GM12878 (cell line): ENCODE measurements around the gene DZANK1.
"Not testable (repeated sequence)": the region's sequence is repeated elsewhere in the genome, so short reads cannot be mapped to it uniquely, and the experiment has no call there.

Experiments
- BHLHE40 ChIP-seq, 2 experiments: fragments of 450-650 bp in 1 of 2; IDR thresholded peaks; 2 replicates each; pipeline ENCODE4 v1.6.1; 2011 to 2017; ENCODE audit warnings: low read depth in 2 of 2, borderline replicate concordance in 1 of 2, improper control_type of control experiment in 1 of 2, low read length in 1 of 2, mild to moderate bottlenecking in 1 of 2
- EP300 ChIP-seq, 2 experiments: fragments of 150-350 bp in 1 of 2; IDR thresholded peaks; 2 replicates each; pipeline ENCODE4 v1.6.1; 2011 to 2012; ENCODE audit warnings: low read depth in 2 of 2, low read length in 2 of 2, borderline replicate concordance in 1 of 2, improper control_type of control experiment in 1 of 2, inconsistent platforms in 1 of 2; ENCODE audit not compliant: control insufficient read depth in 1 of 2
- IRF4 ChIP-seq: IDR thresholded peaks from 2 replicates; pipeline ENCODE4 v1.6.1; 2011; ENCODE audit warnings: low read depth, low read length
- NFIC ChIP-seq: IDR thresholded peaks from 2 replicates; pipeline ENCODE4 v1.6.1; 2012; ENCODE audit warnings: low read depth, mild to moderate bottlenecking, inconsistent platforms, low read length, moderate library complexity
- POLR2A ChIP-seq: IDR thresholded peaks from 2 replicates; pipeline ENCODE4 v1.6.1; 2011; ENCODE audit warnings: low read depth, mild to moderate bottlenecking, low read length
- SP1 ChIP-seq: IDR thresholded peaks from one replicate; pipeline ENCODE4 v1.6.1; 2011; ENCODE audit warnings: low read depth, low read length
- TF ChIP-seq, protein P1 (sequence below): IDR thresholded peaks from 2 replicates; pipeline ENCODE4 v1.6.1; 2012; ENCODE audit warnings: low read length, inconsistent platforms
- TF ChIP-seq, protein P2 (sequence below), 3 experiments: IDR thresholded peaks in 2 of 3; conservative IDR thresholded peaks in 1 of 3; 2 replicates each; pipeline ENCODE4 v1.5.1; 2011; ENCODE audit warnings: low read depth in 3 of 3, low read length in 3 of 3, mild to moderate bottlenecking in 3 of 3, control low read depth in 2 of 3, moderate library complexity in 2 of 3, inconsistent platforms in 1 of 3, mixed read lengths in 1 of 3; ENCODE audit not compliant: control insufficient read depth in 2 of 3, insufficient read depth in 1 of 3; ENCODE audit errors: extremely low read depth in 1 of 3

DNA sequence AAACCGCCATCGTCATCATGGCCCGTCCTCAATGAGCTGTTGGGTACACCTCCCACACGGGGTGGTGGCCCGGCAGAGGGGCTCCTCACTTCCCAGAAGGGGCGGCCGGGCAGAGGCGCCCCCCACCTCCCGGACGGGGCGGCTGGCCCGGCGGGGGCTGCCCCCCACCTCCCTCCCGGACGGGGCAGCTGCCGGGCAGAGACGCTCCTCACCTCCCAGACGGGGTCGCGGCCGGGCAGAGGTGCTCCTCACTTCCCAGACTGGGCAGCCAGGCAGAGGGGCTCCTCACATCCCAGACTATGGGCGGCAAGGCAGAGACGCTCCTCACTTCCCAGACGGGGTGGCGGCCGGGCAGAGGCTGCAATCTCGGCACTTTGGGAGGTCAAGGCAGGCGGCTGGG lies 91.3 kb downstream of the DZANK1 start:
- TF ChIP-seq, protein P1, sequence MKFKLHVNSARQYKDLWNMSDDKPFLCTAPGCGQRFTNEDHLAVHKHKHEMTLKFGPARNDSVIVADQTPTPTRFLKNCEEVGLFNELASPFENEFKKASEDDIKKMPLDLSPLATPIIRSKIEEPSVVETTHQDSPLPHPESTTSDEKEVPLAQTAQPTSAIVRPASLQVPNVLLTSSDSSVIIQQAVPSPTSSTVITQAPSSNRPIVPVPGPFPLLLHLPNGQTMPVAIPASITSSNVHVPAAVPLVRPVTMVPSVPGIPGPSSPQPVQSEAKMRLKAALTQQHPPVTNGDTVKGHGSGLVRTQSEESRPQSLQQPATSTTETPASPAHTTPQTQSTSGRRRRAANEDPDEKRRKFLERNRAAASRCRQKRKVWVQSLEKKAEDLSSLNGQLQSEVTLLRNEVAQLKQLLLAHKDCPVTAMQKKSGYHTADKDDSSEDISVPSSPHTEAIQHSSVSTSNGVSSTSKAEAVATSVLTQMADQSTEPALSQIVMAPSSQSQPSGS: not testable (repeated sequence)
- TF ChIP-seq, protein P2, sequence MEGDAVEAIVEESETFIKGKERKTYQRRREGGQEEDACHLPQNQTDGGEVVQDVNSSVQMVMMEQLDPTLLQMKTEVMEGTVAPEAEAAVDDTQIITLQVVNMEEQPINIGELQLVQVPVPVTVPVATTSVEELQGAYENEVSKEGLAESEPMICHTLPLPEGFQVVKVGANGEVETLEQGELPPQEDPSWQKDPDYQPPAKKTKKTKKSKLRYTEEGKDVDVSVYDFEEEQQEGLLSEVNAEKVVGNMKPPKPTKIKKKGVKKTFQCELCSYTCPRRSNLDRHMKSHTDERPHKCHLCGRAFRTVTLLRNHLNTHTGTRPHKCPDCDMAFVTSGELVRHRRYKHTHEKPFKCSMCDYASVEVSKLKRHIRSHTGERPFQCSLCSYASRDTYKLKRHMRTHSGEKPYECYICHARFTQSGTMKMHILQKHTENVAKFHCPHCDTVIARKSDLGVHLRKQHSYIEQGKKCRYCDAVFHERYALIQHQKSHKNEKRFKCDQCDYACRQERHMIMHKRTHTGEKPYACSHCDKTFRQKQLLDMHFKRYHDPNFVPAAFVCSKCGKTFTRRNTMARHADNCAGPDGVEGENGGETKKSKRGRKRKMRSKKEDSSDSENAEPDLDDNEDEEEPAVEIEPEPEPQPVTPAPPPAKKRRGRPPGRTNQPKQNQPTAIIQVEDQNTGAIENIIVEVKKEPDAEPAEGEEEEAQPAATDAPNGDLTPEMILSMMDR (IDR thresholded peaks at IDR 0.05 in 2 of 3, conservative IDR thresholded peaks at IDR 0.05 in 1 of 3; ENCODE audit: control insufficient read depth in 2 of 3, extremely low read depth in 1 of 3, insufficient read depth in 1 of 3, low read depth in 3 of 3, low read length in 3 of 3): not testable (repeated sequence)
- TF ChIP-seq EP300 (IDR thresholded peaks at IDR 0.05; ENCODE audit: borderline replicate concordance in 1 of 2, control insufficient read depth in 1 of 2, low read depth in 2 of 2, low read length in 2 of 2); BHLHE40 (IDR thresholded peaks at IDR 0.05; ENCODE audit: borderline replicate concordance in 1 of 2, low read depth in 2 of 2, low read length in 1 of 2); NFIC; SP1; POLR2A; IRF4: not testable (repeated sequence)
